Lung (tissue), 12 donors: ENCODE data around the gene ATP6V0A4. TPM values are rescaled to one million over a fixed set of nuclear protein-coding genes. Genes with fewer than 3 reads are reported as not detected.

Source experiments
- ATAC-seq: fragments of 200-7000 bp; cut with Tn5 transposase; one replicate; pipeline ENCODE4 v1.9.1; 2020; ENCODE audit warnings: moderate number of reproducible peaks; ENCODE audit not compliant: insufficient read depth, low FRiP score
- DNase-seq, 3 donors: peaks; one replicate each; pipeline ENCODE4 v3.0.0-alpha.2; 2013 to 2017
- H3K27ac ChIP-seq, 2 donors: one replicate each; pipeline ENCODE4 v1.5.1; 2013; ENCODE audit warnings: mild to moderate bottlenecking in 2 of 2, moderate library complexity in 2 of 2, control low read depth in 1 of 2, inconsistent platforms in 1 of 2, low read depth in 1 of 2, low read length in 1 of 2
- H3K27me3 ChIP-seq, 3 donors: one replicate each; pipeline ENCODE4 v1.5.1; 2013; ENCODE audit warnings: low read length in 2 of 3; ENCODE audit not compliant: control insufficient read depth in 3 of 3, insufficient read depth in 3 of 3
- H3K36me3 ChIP-seq, 4 donors: one replicate each; pipeline ENCODE4 v1.5.1; 2013; ENCODE audit warnings: low read length in 4 of 4, mild to moderate bottlenecking in 1 of 4, moderate library complexity in 1 of 4; ENCODE audit not compliant: control insufficient read depth in 4 of 4, insufficient read depth in 4 of 4
- H3K4me1 ChIP-seq, 5 donors: one replicate each; pipeline ENCODE4 v1.5.1; 2013; ENCODE audit warnings: low read length in 5 of 5, mild to moderate bottlenecking in 2 of 5, moderate library complexity in 1 of 5; ENCODE audit not compliant: control insufficient read depth in 5 of 5, insufficient read depth in 5 of 5
- H3K4me3 ChIP-seq: one replicate; pipeline ENCODE4 v1.5.1; 2013; ENCODE audit warnings: mild to moderate bottlenecking, control low read depth, moderate library complexity
- H3K9ac ChIP-seq, 2 donors: one replicate each; pipeline ENCODE4 v1.5.1; 2013; ENCODE audit warnings: low read length in 2 of 2, control low read depth in 1 of 2; ENCODE audit not compliant: insufficient read depth in 1 of 2
- H3K9me3 ChIP-seq, 4 donors: one replicate each; pipeline ENCODE4 v1.5.1; 2013; ENCODE audit warnings: low read length in 3 of 4, mild to moderate bottlenecking in 1 of 4, moderate library complexity in 1 of 4; ENCODE audit not compliant: control insufficient read depth in 4 of 4, insufficient read depth in 3 of 4
- WGBS, 2 donors: extraction: QIAGEN DNeasy Blood & Tissue Kit; methylation state at CpG; one replicate each; pipeline ENCODE4 v1.1.7; 2013; 5-methylcytosine and 5-hydroxymethylcytosine counted together
- polyA plus RNA-seq, 2 donors: library from polyadenylated mRNA; stranded (reverse); fragments of 200-250 nt; gene quantifications; one replicate each; pipeline ENCODE4 v1.2.1, GENCODE V29; 2013
- total RNA-seq, 2 donors: library from RNA; depleted of rRNA in 1 of 2; stranded (reverse); fragments of >200 nt in 1 of 2; gene quantifications; one replicate each; pipeline ENCODE4 v1.2.1, GENCODE V29; 2014 to 2021
- TF ChIP-seq, protein P1 (sequence below): IDR thresholded peaks from 2 replicates; pipeline ENCODE4 v1.5.1; 2012; ENCODE audit warnings: mild to moderate bottlenecking; ENCODE audit errors: control extremely low read depth, extremely low read depth
- donor health status: control.
- donor health status: control.
- donor health status: Bipolar disorder and iron deficiency.
- donor health status: healthy.
- donor health status: DM: yes; HTN: yes; CAD: no.

ATP6V0A4 gene
- total and polyA plus RNA-seq, 4 donors: 0.22 to 1.6 (median 1.2) TPM

DNA sequence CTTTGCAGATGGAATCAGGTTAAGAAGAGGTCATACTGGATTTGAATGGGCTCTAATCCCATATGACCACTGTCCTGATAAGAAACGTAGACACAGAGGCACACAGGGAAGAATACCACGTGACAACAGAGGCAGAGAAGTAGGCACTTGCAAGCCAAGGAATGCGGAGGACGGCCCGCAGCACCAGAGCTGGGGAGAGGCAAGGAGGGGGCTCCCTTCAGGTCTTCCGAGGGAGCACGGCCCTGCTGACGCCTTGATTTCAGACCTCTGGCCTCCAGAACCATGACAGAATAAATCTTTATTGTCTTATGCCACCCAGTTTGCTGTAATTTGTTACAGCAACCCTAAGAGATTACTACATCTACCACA is 44.9 kb downstream of the ATP6V0A4 start:
- H3K9me3 ChIP-seq: no peaks in the 10 kb centered on the region
- WGBS, 2 donors: 52 to 61% methylated on average over 8 of the region's 8 CpGs
- H3K27ac ChIP-seq: no peak overlapping the region
- no peak overlapping the region for H3K9ac ChIP-seq
- DNase-seq: peak in 1 of 3 donors; percentile 18
- no peak for ATAC-seq
- H3K27me3 ChIP-seq: no peaks in the 10 kb centered on the region
- H3K4me1 ChIP-seq: peaks cover 0 to 23% (median 4%) of the 10 kb centered on the region in 5 donors
- TF ChIP-seq, protein P1, sequence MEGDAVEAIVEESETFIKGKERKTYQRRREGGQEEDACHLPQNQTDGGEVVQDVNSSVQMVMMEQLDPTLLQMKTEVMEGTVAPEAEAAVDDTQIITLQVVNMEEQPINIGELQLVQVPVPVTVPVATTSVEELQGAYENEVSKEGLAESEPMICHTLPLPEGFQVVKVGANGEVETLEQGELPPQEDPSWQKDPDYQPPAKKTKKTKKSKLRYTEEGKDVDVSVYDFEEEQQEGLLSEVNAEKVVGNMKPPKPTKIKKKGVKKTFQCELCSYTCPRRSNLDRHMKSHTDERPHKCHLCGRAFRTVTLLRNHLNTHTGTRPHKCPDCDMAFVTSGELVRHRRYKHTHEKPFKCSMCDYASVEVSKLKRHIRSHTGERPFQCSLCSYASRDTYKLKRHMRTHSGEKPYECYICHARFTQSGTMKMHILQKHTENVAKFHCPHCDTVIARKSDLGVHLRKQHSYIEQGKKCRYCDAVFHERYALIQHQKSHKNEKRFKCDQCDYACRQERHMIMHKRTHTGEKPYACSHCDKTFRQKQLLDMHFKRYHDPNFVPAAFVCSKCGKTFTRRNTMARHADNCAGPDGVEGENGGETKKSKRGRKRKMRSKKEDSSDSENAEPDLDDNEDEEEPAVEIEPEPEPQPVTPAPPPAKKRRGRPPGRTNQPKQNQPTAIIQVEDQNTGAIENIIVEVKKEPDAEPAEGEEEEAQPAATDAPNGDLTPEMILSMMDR: no peak
- H3K4me3 ChIP-seq: no peak overlapping the region
- no peaks in the 10 kb centered on the region for H3K36me3 ChIP-seq

DNA sequence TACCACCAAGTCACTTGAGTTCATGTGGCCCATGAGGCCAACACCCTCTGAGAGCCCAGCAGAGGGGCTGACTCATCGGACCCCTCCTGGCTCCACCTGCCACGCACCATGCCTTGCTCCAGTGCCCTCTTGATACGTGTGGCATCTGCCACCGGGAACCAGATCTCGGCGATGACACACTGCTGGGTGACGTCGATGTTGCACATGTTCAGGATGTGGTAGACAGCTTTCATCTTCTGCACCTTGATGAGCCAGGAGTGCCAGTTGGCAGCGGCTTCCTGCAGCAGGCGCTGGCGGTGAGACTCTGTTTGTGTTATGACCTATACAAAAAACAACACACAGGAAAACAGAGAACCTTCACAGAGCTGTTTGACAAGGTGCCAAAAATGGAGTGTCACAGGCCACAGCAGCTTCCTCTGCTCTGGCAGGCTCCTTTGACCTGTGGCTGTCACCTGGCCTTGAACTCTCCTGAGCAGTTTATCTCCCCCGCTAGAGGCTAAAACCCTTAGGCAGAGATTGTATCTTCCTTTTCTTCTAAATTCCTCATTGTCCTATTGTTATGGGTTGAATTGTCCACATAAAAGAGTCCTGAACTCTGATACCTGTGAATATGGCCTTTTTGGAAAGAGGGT is 45.4 kb downstream of the ATP6V0A4 start:
- WGBS, 2 donors: 17 to 46% methylated on average over 12 of the region's 12 CpGs
- Histone ChIP-seq H3K9me3 (no peaks in the 10 kb centered on the region), H3K9ac (no peak overlapping the region), H3K4me1 (peaks cover 0 to 23% (median 4%) of the 10 kb centered on the region in 5 donors), H3K27me3 (no peaks in the 10 kb centered on the region), H3K36me3 (no peaks in the 10 kb centered on the region), H3K4me3 (no peak overlapping the region), H3K27ac (no peak overlapping the region)
- peak; percentile 13 to 52 (median 22) for DNase-seq
- ATAC-seq: peak; percentile 9
- TF ChIP-seq, protein P1: no peak

DNA sequence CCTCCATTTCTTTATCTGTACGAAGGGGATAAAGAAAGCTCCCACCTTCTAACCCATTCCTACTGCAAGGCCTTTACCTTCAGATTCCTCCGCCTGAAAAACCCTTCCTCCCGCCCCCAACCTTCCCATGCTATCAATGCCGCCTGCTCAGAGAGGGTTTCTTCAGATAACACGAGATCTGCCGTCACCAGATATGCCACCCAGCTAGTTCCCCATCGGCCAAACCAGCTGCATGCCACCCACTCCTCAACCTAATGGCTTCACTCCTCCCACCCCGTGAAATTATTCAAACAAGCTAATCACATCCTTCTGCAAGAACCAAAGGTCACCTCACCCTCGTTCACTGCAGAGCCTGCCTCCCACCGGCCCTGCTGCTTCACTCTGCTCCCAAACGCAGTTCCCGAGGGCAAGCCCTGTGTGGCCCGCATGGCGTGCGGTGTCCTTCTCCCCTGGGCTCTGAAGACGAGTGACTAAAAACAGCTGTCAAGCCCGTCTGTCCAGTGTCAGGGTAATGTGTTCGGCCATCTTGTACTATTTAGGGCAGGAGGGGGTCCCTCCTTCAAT is 47.0 kb downstream of the ATP6V0A4 start:
- no peaks in the 10 kb centered on the region for H3K9me3 ChIP-seq
- no peak overlapping the region for H3K9ac ChIP-seq
- H3K4me3 ChIP-seq: no peak overlapping the region
- H3K4me1 ChIP-seq: peaks cover 0 to 15% (median 4%) of the 10 kb centered on the region in 5 donors
- H3K27me3 ChIP-seq: no peaks in the 10 kb centered on the region
- DNase-seq: no peak
- H3K27ac ChIP-seq: no peak overlapping the region
- TF ChIP-seq, protein P1: no peak
- no peak for ATAC-seq
- H3K36me3 ChIP-seq: no peaks in the 10 kb centered on the region
- WGBS, 2 donors: 86 to 88% methylated on average over 18 of the region's 18 CpGs
